Measurements from ENCODE around the gene PCBP3. TPM values are rescaled to one million over a fixed set of nuclear protein-coding genes. Genes with fewer than 3 reads are reported as not detected.

Gene PCBP3
- total and polyA plus RNA-seq, 2 of the 8 experiments (the other 6 are each of a cell fraction or from before 2014, with no cell fraction given), result 3.5 to 6.3 TPM

DNA sequence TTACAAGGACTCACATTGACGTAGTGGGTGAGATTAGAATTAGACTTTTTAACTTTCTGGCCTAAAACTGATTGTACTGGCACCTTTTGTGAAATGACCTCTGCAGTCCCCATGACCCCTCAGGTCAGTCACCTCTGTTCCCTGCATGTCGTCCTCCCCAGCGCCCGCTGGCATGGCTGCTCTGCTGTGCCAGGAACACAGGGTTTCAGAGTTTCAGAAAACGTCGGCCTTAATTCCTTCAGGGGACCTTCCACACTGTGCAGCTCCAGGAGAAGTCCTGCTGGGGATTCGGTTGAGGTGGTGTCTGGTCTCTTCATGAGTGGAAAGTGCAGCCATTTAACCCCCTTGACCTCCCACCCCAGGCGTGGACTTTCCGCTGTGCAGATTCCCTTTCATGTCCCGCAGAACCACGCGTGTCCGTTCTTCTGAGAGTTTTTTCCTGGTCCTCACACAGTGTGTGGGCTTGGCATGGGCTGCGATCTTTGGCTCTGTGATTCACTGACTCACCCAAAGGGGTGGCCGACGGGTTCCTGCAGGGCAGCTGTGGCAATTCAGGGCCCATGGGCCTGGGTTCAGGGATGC, 179.7 kb downstream of the PCBP3 start:
- no peak overlapping the region for H3K27ac ChIP-seq (ENCODE audit: low read depth, low read length)
- H3K79me1 ChIP-seq (ENCODE audit: low read depth, low read length), result no peaks in the 10 kb centered on the region
- H2BK12ac ChIP-seq (ENCODE audit: low read depth, low read length), result no peak overlapping the region
- no peaks in the 10 kb centered on the region for H3K36me3 ChIP-seq (ENCODE audit: control insufficient read depth in 2 of 4, insufficient read depth in 4 of 4, low read length in 3 of 4)
- H3K18ac ChIP-seq (ENCODE audit: extremely low read depth, low read length), result no peak overlapping the region
- H3K4me1 ChIP-seq (replicated peaks in 1 of 4; ENCODE audit: control insufficient read depth in 3 of 4, insufficient read depth in 4 of 4, low read length in 3 of 4), result peaks cover 0 to 8% (median 1%) of the 10 kb centered on the region in 4 experiments; a peak in 2 of 7 replicates
- no peak overlapping the region for H2BK15ac ChIP-seq (ENCODE audit: low read length)
- no peak overlapping the region for H2BK120ac ChIP-seq (replicated peaks; ENCODE audit: low read depth, low read length)
- H3K23me2 ChIP-seq (ENCODE audit: low read depth, low read length), result no peaks in the 10 kb centered on the region
- FAIRE-seq (no peak), DNase-seq (ENCODE audit: low read depth in 1 of 2, low spot score in 2 of 2) (no peak)
- H2AK5ac ChIP-seq (ENCODE audit: low read depth, low read length), result no peak overlapping the region
- no peak overlapping the region for H2AFZ ChIP-seq (ENCODE audit: low read length)
- no peak overlapping the region for H3K4ac ChIP-seq (replicated peaks; ENCODE audit: insufficient read length, low read depth, low read length)
- H2BK5ac ChIP-seq (ENCODE audit: low read depth, low read length), result no peak overlapping the region
- no peak overlapping the region for H3K9ac ChIP-seq (replicated peaks in 1 of 4; ENCODE audit: extremely low read depth in 1 of 4, low read depth in 3 of 4, low read length in 3 of 4)
- H3K4me3 ChIP-seq (ENCODE audit: extremely low read depth in 1 of 4, insufficient read depth in 2 of 4, low read depth in 3 of 4, low read length in 4 of 4), result no peak overlapping the region
- H3K79me2 ChIP-seq (ENCODE audit: control insufficient read depth in 1 of 2, insufficient read depth in 2 of 2, low read length in 2 of 2), result no peaks in the 10 kb centered on the region
- POLR2A ChIA-PET (ENCODE audit: partially characterized antibody), result no interaction called here
- H3K27me3 ChIP-seq (replicated peaks in 1 of 4; ENCODE audit: control insufficient read depth in 3 of 4, extremely low read depth in 1 of 4, insufficient read depth in 3 of 4, low read length in 3 of 4), result no peaks in the 10 kb centered on the region
- no peak overlapping the region for H3K23ac ChIP-seq (ENCODE audit: insufficient read length)
- no peak overlapping the region for H4K91ac ChIP-seq (replicated peaks; ENCODE audit: insufficient read length, low read length)
- H4K5ac ChIP-seq (ENCODE audit: insufficient read length, low read depth, low read length), result no peak overlapping the region
- H3K56ac ChIP-seq (replicated peaks; ENCODE audit: insufficient read length, low read depth, low read length), result no peak overlapping the region
- no peak overlapping the region for H3K14ac ChIP-seq (ENCODE audit: insufficient read length)
- H2BK20ac ChIP-seq (ENCODE audit: low read length), result no peak overlapping the region
- CTCF ChIA-PET (ENCODE audit: partially characterized antibody), result no interaction called here
- no peak overlapping the region for H3K4me2 ChIP-seq (ENCODE audit: insufficient read depth in 1 of 2, low read depth in 2 of 2, low read length in 2 of 2)
- no peaks in the 10 kb centered on the region for H3K9me3 ChIP-seq (ENCODE audit: insufficient read depth in 2 of 2, low read depth in 1 of 2, low read length in 1 of 2)
- peaks cover 0 to 1% of the 10 kb centered on the region in 2 experiments for H4K20me1 ChIP-seq (replicated peaks in 1 of 2; ENCODE audit: control insufficient read depth in 1 of 2, insufficient read depth in 2 of 2, low read length in 2 of 2)
- 83% methylated on average over 16 of the region's 16 CpGs; no CpG with 5 or more reads in 1 of the 2 experiments for WGBS, 2 experiments (ENCODE audit: extremely low coverage in 1 of 2, insufficient coverage in 1 of 2, insufficient read length in 1 of 2, insufficient replicate concordance in 2 of 2, low coverage in 1 of 2, low lambda C conversion rate in 2 of 2, missing lambda C conversion rate in 1 of 2)
- H4K8ac ChIP-seq (ENCODE audit: extremely low read depth, insufficient read depth, low read length), result no peak overlapping the region
- TF ChIP-seq CHD1 (IDR thresholded peaks at IDR 0.05; ENCODE audit: low read depth, low read length), result no peak
- no peak for TF ChIP-seq SP1 (IDR thresholded peaks at IDR 0.05; ENCODE audit: low read depth, low read length)
- TF ChIP-seq SRF (IDR thresholded peaks at IDR 0.05; ENCODE audit: low read depth, low read length), result no peak
- TF ChIP-seq, protein P1, sequence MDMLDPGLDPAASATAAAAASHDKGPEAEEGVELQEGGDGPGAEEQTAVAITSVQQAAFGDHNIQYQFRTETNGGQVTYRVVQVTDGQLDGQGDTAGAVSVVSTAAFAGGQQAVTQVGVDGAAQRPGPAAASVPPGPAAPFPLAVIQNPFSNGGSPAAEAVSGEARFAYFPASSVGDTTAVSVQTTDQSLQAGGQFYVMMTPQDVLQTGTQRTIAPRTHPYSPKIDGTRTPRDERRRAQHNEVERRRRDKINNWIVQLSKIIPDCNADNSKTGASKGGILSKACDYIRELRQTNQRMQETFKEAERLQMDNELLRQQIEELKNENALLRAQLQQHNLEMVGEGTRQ (IDR thresholded peaks at IDR 0.05; ENCODE audit: low read length), result no peak
- TF ChIP-seq PHF8 (conservative IDR thresholded peaks at IDR 0.05; ENCODE audit: low read depth, low read length), result no peak
- TF ChIP-seq RFX5 (IDR thresholded peaks at IDR 0.05; ENCODE audit: borderline replicate concordance, low read depth, low read length), result no peak
- no peak for TF ChIP-seq ZNF274 (IDR thresholded peaks at IDR 0.05; ENCODE audit: borderline replicate concordance, extremely low read depth, low read length)
- no peak for TF ChIP-seq FOSL1 (IDR thresholded peaks at IDR 0.05; ENCODE audit: insufficient read depth, low read depth, low read length)
- TF ChIP-seq POLR2A (IDR thresholded peaks at IDR 0.05; ENCODE audit: control extremely low read depth in 1 of 2, low read depth in 2 of 2, low read length in 2 of 2), result no peak
- TF ChIP-seq BRCA1 (IDR thresholded peaks at IDR 0.05; ENCODE audit: low read depth, low read length), result no peak
- no peak for TF ChIP-seq NANOG (IDR thresholded peaks at IDR 0.05; ENCODE audit: insufficient read depth, low read depth, low read length, poor library complexity, severe bottlenecking)
- TF ChIP-seq SUZ12 (IDR thresholded peaks at IDR 0.05; ENCODE audit: low read length), result no peak
- TF ChIP-seq SIN3A (conservative IDR thresholded peaks at IDR 0.05 in 1 of 2, IDR thresholded peaks at IDR 0.05 in 1 of 2; ENCODE audit: low read depth in 1 of 2, low read length in 2 of 2), result no peak
